Astrocyte (in vitro differentiated cells and primary cell): ENCODE data around the gene YWHAE. TPM values are rescaled to one million over a fixed set of nuclear protein-coding genes. Genes with fewer than 3 reads are reported as not detected.

Source experiments
- DNase-seq: peaks from one replicate; pipeline ENCODE4 v3.0.0-alpha.2; 2010; ENCODE audit warnings: low read depth
- FAIRE-seq: peaks from 2 replicates; lab custom pipeline; 2011; peaks lifted over from hg19 to GRCh38; lab: Jason Lieb, UNC
- H2AFZ ChIP-seq: 2 replicates; pipeline ENCODE4 v1.6.0; 2012; ENCODE audit warnings: low read depth, low read length, inconsistent platforms
- H3K27ac ChIP-seq: 2 replicates; pipeline ENCODE4 v1.5.1; 2011; ENCODE audit warnings: low read depth, low read length, inconsistent platforms
- H3K27me3 ChIP-seq: 2 replicates; pipeline ENCODE4 v1.6.0; 2011; ENCODE audit warnings: low read length, inconsistent platforms; ENCODE audit not compliant: insufficient read depth
- H3K36me3 ChIP-seq: 2 replicates; pipeline ENCODE4 v1.5.1; 2011; ENCODE audit warnings: low read length, inconsistent platforms; ENCODE audit not compliant: insufficient read depth
- H3K4me1 ChIP-seq: 2 replicates; pipeline ENCODE4 v1.5.1; 2011; ENCODE audit warnings: low read length, inconsistent platforms; ENCODE audit not compliant: insufficient read depth
- H3K4me2 ChIP-seq: 2 replicates; pipeline ENCODE4 v1.6.0; 2012; ENCODE audit warnings: low read length, inconsistent platforms
- H3K4me3 ChIP-seq: 2 replicates; pipeline ENCODE4 v1.5.1; 2011; ENCODE audit warnings: low read depth, mild to moderate bottlenecking, low read length, inconsistent platforms; ENCODE audit not compliant: insufficient read depth
- H3K79me2 ChIP-seq: 2 replicates; pipeline ENCODE4 v1.6.0; 2012; ENCODE audit warnings: mild to moderate bottlenecking, low read length, inconsistent platforms; ENCODE audit not compliant: insufficient read depth
- H3K9ac ChIP-seq: 2 replicates; pipeline ENCODE4 v1.6.0; 2012; ENCODE audit warnings: mild to moderate bottlenecking, low read length, inconsistent platforms
- H3K9me3 ChIP-seq: 2 replicates; pipeline ENCODE4 v1.5.1; 2012; ENCODE audit warnings: low read depth, mild to moderate bottlenecking, low read length, inconsistent platforms; ENCODE audit not compliant: insufficient read depth
- H4K20me1 ChIP-seq: 2 replicates; pipeline ENCODE4 v1.6.0; 2012; ENCODE audit warnings: low read length, inconsistent platforms; ENCODE audit not compliant: insufficient read depth
- H3K27ac Mint-ChIP-seq: one replicate; pipeline ENCODE4 v1.8.0; 2021; ENCODE audit warnings: mild to moderate bottlenecking, mixed read lengths; ENCODE audit not compliant: unreplicated experiment
- H3K27me3 Mint-ChIP-seq: one replicate; pipeline ENCODE4 v1.8.0; 2021; ENCODE audit warnings: low read depth, mixed read lengths; ENCODE audit not compliant: unreplicated experiment
- H3K36me3 Mint-ChIP-seq: one replicate; pipeline ENCODE4 v1.8.0; 2021; ENCODE audit warnings: low read depth, mixed read lengths; ENCODE audit not compliant: unreplicated experiment
- H3K4me1 Mint-ChIP-seq: one replicate; pipeline ENCODE4 v1.8.0; 2021; ENCODE audit warnings: low read depth, mixed read lengths; ENCODE audit not compliant: unreplicated experiment
- H3K4me3 Mint-ChIP-seq: one replicate; pipeline ENCODE4 v1.8.0; 2021; ENCODE audit warnings: mild to moderate bottlenecking, moderate library complexity, mixed read lengths; ENCODE audit not compliant: unreplicated experiment
- H3K9me3 Mint-ChIP-seq: one replicate; pipeline ENCODE4 v1.8.0; 2021; ENCODE audit warnings: mild to moderate bottlenecking, mixed read lengths; ENCODE audit not compliant: unreplicated experiment
- CTCF ChIP-seq: IDR thresholded peaks from 2 replicates; pipeline ENCODE4 v1.5.1; 2011; ENCODE audit warnings: low read depth, mild to moderate bottlenecking, inconsistent platforms, low read length, moderate library complexity; ENCODE audit not compliant: insufficient read depth
- EZH2 ChIP-seq: IDR thresholded peaks from 2 replicates; pipeline ENCODE4 v1.6.1; 2012; ENCODE audit warnings: mild to moderate bottlenecking, low read length, inconsistent platforms; ENCODE audit not compliant: insufficient read depth
- total RNA-seq: library from RNA; stranded (reverse); gene quantifications from 2 replicates; pipeline ENCODE4 v1.2.1, GENCODE V29; 2021

YWHAE gene
- total RNA-seq, 1 donor from 2014 or later: 771 TPM

GRCh38 chr17:1371893-1372590 is 28.0 kb downstream of the YWHAE start:
- H3K4me1 ChIP-seq: peaks cover 29% of the 10 kb centered on the region
- H3K36me3 ChIP-seq: peaks cover 3% of the 10 kb centered on the region
- H3K27ac Mint-ChIP-seq: no peak overlapping the region
- H3K27ac ChIP-seq: no peak overlapping the region
- H3K79me2 ChIP-seq: peaks cover 100% of the 10 kb centered on the region
- no peak for TF ChIP-seq EZH2
- TF ChIP-seq CTCF: no peak
- H3K4me2 ChIP-seq: no peak overlapping the region
- H3K27me3 ChIP-seq: no peaks in the 10 kb centered on the region
- H3K9me3 Mint-ChIP-seq: no peaks in the 10 kb centered on the region
- H3K4me3 Mint-ChIP-seq: peak overlapping the region; percentile 40
- no peaks in the 10 kb centered on the region for H3K27me3 Mint-ChIP-seq
- DNase-seq (no peak), FAIRE-seq (no peak)
- no peak overlapping the region for H3K4me3 ChIP-seq
- H3K9ac ChIP-seq: no peak overlapping the region
- H3K9me3 ChIP-seq: no peaks in the 10 kb centered on the region
- H2AFZ ChIP-seq: no peak overlapping the region
- H3K4me1 Mint-ChIP-seq: peaks cover 38% of the 10 kb centered on the region
- peaks cover 4% of the 10 kb centered on the region for H3K36me3 Mint-ChIP-seq
- peaks cover 100% of the 10 kb centered on the region for H4K20me1 ChIP-seq

GRCh38 chr17:1368588-1368987 is 31.4 kb downstream of the YWHAE start:
- TF ChIP-seq EZH2: no peak
- no peak for TF ChIP-seq CTCF
- FAIRE-seq (no peak), DNase-seq (no peak)
- Histone ChIP-seq H3K9ac (no peak overlapping the region), H3K27me3 (no peaks in the 10 kb centered on the region), H3K36me3 (peaks cover 8% of the 10 kb centered on the region), H3K79me2 (peaks cover 100% of the 10 kb centered on the region), H3K4me2 (no peak overlapping the region), H3K4me1 (peaks cover 14% of the 10 kb centered on the region), H4K20me1 (peaks cover 100% of the 10 kb centered on the region), H3K27ac (no peak overlapping the region), H2AFZ (no peak overlapping the region), H3K9me3 (no peaks in the 10 kb centered on the region), H3K4me3 (no peak overlapping the region)
- H3K4me3 Mint-ChIP-seq: no peak overlapping the region
- H3K36me3 Mint-ChIP-seq: peaks cover 10% of the 10 kb centered on the region
- peaks cover 33% of the 10 kb centered on the region for H3K4me1 Mint-ChIP-seq
- no peaks in the 10 kb centered on the region for H3K9me3 Mint-ChIP-seq
- no peaks in the 10 kb centered on the region for H3K27me3 Mint-ChIP-seq
- no peak overlapping the region for H3K27ac Mint-ChIP-seq

GRCh38 chr17:1367351-1367745 is 32.7 kb downstream of the YWHAE start:
- H3K27ac ChIP-seq: peak overlapping the region; percentile 59
- no peaks in the 10 kb centered on the region for H3K9me3 ChIP-seq
- H3K9ac ChIP-seq: peak overlapping the region; percentile 39
- H3K27me3 ChIP-seq: no peaks in the 10 kb centered on the region
- H3K4me3 Mint-ChIP-seq: no peak overlapping the region
- H3K4me3 ChIP-seq: no peak overlapping the region
- FAIRE-seq (no peak), DNase-seq (peak; percentile 63)
- no peaks in the 10 kb centered on the region for H3K27me3 Mint-ChIP-seq
- peaks cover 100% of the 10 kb centered on the region for H3K79me2 ChIP-seq
- H3K27ac Mint-ChIP-seq: peak overlapping the region; percentile 55
- peak overlapping the region; percentile 59 for H3K4me2 ChIP-seq
- H3K4me1 Mint-ChIP-seq: peaks cover 38% of the 10 kb centered on the region
- peaks cover 6% of the 10 kb centered on the region for H3K36me3 ChIP-seq
- H3K9me3 Mint-ChIP-seq: no peaks in the 10 kb centered on the region
- H4K20me1 ChIP-seq: peaks cover 100% of the 10 kb centered on the region
- H3K36me3 Mint-ChIP-seq: peaks cover 9% of the 10 kb centered on the region
- H2AFZ ChIP-seq: no peak overlapping the region
- TF ChIP-seq CTCF (no peak), EZH2 (no peak)
- peaks cover 18% of the 10 kb centered on the region for H3K4me1 ChIP-seq
